ENCODE measurements around the gene TFR2. TPM values are rescaled to one million over a fixed set of nuclear protein-coding genes. Genes with fewer than 3 reads are reported as not detected.

TFR2 gene
- total RNA-seq, 2 experiments from 2014 or later, result 12.1 to 26.0 TPM

DNA sequence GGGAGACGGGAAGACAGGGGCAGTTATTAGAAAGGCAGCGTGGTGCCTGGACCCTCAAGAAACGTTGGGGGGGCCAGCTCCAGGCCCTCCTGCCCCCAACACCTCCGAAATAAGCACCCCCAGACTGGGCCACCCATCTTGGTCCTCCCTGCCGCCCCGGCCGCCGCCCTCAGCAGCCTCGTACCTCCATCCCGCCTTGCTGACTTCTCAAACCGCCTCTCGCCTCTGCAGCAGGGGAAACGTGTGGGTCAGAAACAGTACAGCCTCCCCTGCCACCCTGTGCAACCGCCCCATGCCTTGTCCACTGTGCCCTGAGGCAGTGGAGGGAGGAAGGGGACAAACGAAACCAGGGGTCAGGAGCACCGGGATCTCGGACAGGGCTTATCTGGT, 45.5 kb upstream of the TFR2 start:
- no peak overlapping the region for H3K27ac ChIP-seq (ENCODE audit: low read depth, low read length, poor library complexity, severe bottlenecking)
- H2AFZ ChIP-seq (ENCODE audit: low read length), result no peak overlapping the region
- intact Hi-C loops (cut with micrococcal nuclease; ENCODE audit: unreplicated experiment), result no loop called here
- TF ChIP-seq, protein P1, sequence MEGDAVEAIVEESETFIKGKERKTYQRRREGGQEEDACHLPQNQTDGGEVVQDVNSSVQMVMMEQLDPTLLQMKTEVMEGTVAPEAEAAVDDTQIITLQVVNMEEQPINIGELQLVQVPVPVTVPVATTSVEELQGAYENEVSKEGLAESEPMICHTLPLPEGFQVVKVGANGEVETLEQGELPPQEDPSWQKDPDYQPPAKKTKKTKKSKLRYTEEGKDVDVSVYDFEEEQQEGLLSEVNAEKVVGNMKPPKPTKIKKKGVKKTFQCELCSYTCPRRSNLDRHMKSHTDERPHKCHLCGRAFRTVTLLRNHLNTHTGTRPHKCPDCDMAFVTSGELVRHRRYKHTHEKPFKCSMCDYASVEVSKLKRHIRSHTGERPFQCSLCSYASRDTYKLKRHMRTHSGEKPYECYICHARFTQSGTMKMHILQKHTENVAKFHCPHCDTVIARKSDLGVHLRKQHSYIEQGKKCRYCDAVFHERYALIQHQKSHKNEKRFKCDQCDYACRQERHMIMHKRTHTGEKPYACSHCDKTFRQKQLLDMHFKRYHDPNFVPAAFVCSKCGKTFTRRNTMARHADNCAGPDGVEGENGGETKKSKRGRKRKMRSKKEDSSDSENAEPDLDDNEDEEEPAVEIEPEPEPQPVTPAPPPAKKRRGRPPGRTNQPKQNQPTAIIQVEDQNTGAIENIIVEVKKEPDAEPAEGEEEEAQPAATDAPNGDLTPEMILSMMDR (conservative IDR thresholded peaks at IDR 0.05; ENCODE audit: low read length), result no peak
- no peak for TF ChIP-seq EZH2phosphoT487 (IDR thresholded peaks at IDR 0.05; ENCODE audit: borderline replicate concordance, low read depth, low read length)
- H3K9me2 ChIP-seq (ENCODE audit: insufficient read depth, low read length), result no peaks in the 10 kb centered on the region
- ChIA-PET POLR2A (no interaction called here), CTCF (ENCODE audit: unreplicated experiment) (interaction anchor here (0.5 kb wide), 1 partner anchor 9 kb away, joined by 4 read pairs; no protein-coding TSS in a partner anchor)
- H3K4me1 ChIP-seq (ENCODE audit: insufficient read depth, low read length, poor library complexity, severe bottlenecking), result peaks cover 11% of the 10 kb centered on the region
- no peak overlapping the region for H3K4me2 ChIP-seq (ENCODE audit: low read length)
- peaks cover 6% of the 10 kb centered on the region for H4K20me1 ChIP-seq (ENCODE audit: insufficient read depth, low read length)
- no peak overlapping the region for H3K4me3 ChIP-seq (ENCODE audit: low read depth, low read length, poor library complexity, severe bottlenecking)
- peaks cover 89% of the 10 kb centered on the region for H3K36me3 ChIP-seq (ENCODE audit: insufficient read depth, low read length)
- no peak for DNase-seq (ENCODE audit: low spot score)
- no peaks in the 10 kb centered on the region for H3K9me3 ChIP-seq (ENCODE audit: low read length)
- no TSS peak for BruUV-seq (replicated peaks)
- peaks cover 26% of the 10 kb centered on the region for H3K79me2 ChIP-seq (ENCODE audit: insufficient read depth, low read depth, low read length)

DNA sequence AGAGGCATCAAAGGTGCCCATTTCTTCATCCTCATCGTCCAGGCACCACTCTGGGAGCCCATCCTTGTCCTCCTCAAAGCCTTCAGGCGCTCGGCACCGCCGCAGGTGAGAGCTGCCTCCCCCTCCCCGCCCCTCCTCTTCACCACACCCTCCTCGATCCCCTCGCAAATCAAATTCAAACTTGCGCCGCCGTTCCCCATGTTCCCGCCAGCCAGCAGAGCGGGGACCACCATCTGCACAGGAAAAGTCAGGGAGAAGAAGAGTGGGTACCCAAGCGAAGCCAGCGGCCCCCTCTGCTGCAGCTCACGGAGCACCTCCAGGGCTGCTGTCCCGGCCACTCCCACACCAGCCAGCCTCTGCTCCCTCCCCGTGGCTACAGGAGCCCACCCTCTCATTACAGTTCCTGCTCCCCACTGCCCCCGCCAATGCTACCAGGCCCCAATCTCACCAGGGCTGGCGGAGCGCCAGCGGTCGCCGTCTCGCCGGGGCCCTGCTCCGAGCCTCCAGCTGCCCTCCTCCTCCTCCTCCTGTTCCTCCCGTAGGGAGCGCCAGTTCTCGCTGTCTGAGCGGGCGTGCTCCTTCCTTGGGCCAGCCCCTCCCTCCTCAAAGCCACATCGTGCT, 45.0 kb upstream of the TFR2 start:
- H3K4me2 ChIP-seq (ENCODE audit: low read length), result no peak overlapping the region
- peaks cover 6% of the 10 kb centered on the region for H3K4me1 ChIP-seq (ENCODE audit: insufficient read depth, low read length, poor library complexity, severe bottlenecking)
- ChIA-PET POLR2A (no interaction called here), CTCF (ENCODE audit: unreplicated experiment) (no interaction called here)
- H3K4me3 ChIP-seq (ENCODE audit: low read depth, low read length, poor library complexity, severe bottlenecking), result no peak overlapping the region
- peaks cover 94% of the 10 kb centered on the region for H3K36me3 ChIP-seq (ENCODE audit: insufficient read depth, low read length)
- no peaks in the 10 kb centered on the region for H3K9me2 ChIP-seq (ENCODE audit: insufficient read depth, low read length)
- TF ChIP-seq, protein P1 (conservative IDR thresholded peaks at IDR 0.05; ENCODE audit: low read length), result no peak
- TF ChIP-seq EZH2phosphoT487 (IDR thresholded peaks at IDR 0.05; ENCODE audit: borderline replicate concordance, low read depth, low read length), result no peak
- no peak overlapping the region for H3K27ac ChIP-seq (ENCODE audit: low read depth, low read length, poor library complexity, severe bottlenecking)
- H3K79me2 ChIP-seq (ENCODE audit: insufficient read depth, low read depth, low read length), result peaks cover 24% of the 10 kb centered on the region
- intact Hi-C loops (cut with micrococcal nuclease; ENCODE audit: unreplicated experiment), result no loop called here
- H2AFZ ChIP-seq (ENCODE audit: low read length), result no peak overlapping the region
- H4K20me1 ChIP-seq (ENCODE audit: insufficient read depth, low read length), result peaks cover 6% of the 10 kb centered on the region
- DNase-seq (ENCODE audit: low spot score), result no peak
- no TSS peak for BruUV-seq (replicated peaks)
- H3K9me3 ChIP-seq (ENCODE audit: low read length), result no peaks in the 10 kb centered on the region

DNA sequence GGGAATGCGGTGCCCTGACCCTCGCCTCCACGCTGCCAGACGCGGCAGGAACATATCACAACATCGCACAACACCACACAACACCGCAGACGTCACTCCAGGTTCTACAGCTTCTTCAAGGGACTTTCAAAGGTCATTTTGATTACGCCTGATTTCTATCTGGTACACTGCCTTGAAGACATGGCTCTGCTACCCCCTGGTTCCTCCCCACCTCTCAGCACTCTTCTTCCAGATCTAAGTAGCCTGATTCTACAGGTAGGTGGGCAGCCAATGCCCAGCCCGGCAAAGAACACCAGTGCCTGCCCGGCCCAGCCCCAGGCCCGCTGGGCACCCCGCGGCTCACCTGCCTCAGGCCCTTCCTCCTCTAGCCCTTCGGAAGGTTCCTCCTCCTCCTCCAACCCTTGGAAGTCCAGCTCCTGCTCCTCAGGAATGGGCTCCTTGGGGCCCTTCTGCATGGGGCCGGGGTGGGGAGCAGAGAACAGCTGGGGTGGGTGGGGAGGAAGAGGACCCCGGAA, 44.3 kb upstream of the TFR2 start:
- CTCF ChIA-PET (ENCODE audit: unreplicated experiment), result no interaction called here
- peaks cover 6% of the 10 kb centered on the region for H4K20me1 ChIP-seq (ENCODE audit: insufficient read depth, low read length)
- peaks cover 94% of the 10 kb centered on the region for H3K36me3 ChIP-seq (ENCODE audit: insufficient read depth, low read length)

More for the DNA sequence above, 44.3 kb upstream of the TFR2 start:
- TF ChIP-seq, protein P1 (conservative IDR thresholded peaks at IDR 0.05; ENCODE audit: low read length), result no peak
- no peak for TF ChIP-seq EZH2phosphoT487 (IDR thresholded peaks at IDR 0.05; ENCODE audit: borderline replicate concordance, low read depth, low read length)
- H3K4me3 ChIP-seq (ENCODE audit: low read depth, low read length, poor library complexity, severe bottlenecking), result no peak overlapping the region
- H3K9me3 ChIP-seq (ENCODE audit: low read length), result no peaks in the 10 kb centered on the region
- intact Hi-C loops (cut with micrococcal nuclease; ENCODE audit: unreplicated experiment), result no loop called here
- no peaks in the 10 kb centered on the region for H3K9me2 ChIP-seq (ENCODE audit: insufficient read depth, low read length)
- H3K27ac ChIP-seq (ENCODE audit: low read depth, low read length, poor library complexity, severe bottlenecking), result no peak overlapping the region
- POLR2A ChIA-PET, result interaction anchor here (0.6 kb wide), 1 partner anchor 49 kb away, joined by 6 read pairs; no protein-coding TSS in a partner anchor
- no TSS peak for BruUV-seq (replicated peaks)
- H2AFZ ChIP-seq (ENCODE audit: low read length), result no peak overlapping the region
- no peak overlapping the region for H3K4me2 ChIP-seq (ENCODE audit: low read length)
- no peak for DNase-seq (ENCODE audit: low spot score)
- peaks cover 17% of the 10 kb centered on the region for H3K79me2 ChIP-seq (ENCODE audit: insufficient read depth, low read depth, low read length)
- H3K4me1 ChIP-seq (ENCODE audit: insufficient read depth, low read length, poor library complexity, severe bottlenecking), result peaks cover under 1% of the 10 kb centered on the region

Measured in OCI-LY7 (cell line).